Stimulated activated CD4-positive, alpha-beta T cell treated with anti-CD3 and anti-CD28 coated beads, Interleukin-1b, Interleukin-23, amount 100 ng/mL, for 24 hours (primary cell): ENCODE data around the gene TMEM209.
"Not testable (repeated sequence)": the region's sequence is repeated elsewhere in the genome, so short reads cannot be mapped to it uniquely, and the experiment has no call there.

Source experiments
- DNase-seq, 4 experiments: peaks; one replicate each; pipeline ENCODE4 v3.0.0-alpha.2; 2020; ENCODE audit warnings: low read depth in 4 of 4, low spot score in 1 of 4

Gene TMEM209

GRCh38 chr7:130218806-130219620 is 13.8 kb upstream of the TMEM209 start:
- no peak for DNase-seq

GRCh38 chr7:130216750-130217149 is 11.5 kb upstream of the TMEM209 start:
- DNase-seq = no peak

DNA sequence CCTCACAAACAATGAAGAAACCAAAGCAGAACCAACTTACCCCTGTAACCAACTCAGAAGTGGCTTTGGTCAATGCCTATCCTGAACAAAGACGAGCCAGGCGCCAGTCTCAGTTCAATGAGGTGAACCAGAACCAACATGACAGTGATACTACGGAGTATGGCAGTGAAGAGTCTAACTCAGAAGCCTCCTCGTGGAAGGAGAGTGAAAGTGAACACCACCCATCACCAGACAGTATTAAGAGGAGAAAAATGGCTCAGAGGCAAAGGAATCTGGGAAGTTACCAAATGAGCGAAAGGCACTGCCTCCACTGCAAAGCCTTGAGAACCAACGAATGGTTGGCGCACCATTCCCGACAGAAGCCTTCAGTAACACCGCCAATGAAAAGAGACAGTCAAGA is 10.8 kb upstream of the TMEM209 start:
- DNase-seq = no peak

DNA sequence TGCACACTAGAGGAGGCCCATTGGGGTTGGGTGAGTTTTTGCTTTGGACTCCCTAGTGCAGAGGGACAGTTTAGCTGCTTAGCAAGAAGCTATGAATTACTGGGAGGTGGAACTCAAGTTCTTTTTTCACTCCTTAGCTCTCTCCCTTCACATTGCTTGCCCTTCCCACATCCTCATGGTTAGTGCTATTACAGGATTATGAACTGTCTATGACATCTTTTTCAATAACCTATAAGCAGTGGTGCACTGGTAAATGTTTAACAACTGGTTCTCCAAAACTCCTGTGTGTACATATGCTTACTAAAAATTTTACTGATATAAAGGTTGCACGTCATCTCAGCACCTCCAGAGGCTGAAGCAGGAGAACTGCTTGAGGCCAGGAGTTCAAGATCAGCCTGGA is 8.6 kb upstream of the TMEM209 start:
- no peak for DNase-seq

- no peak for DNase-seq
Measured at GRCh38 chr7:130210181-130210935, 5.2 kb upstream of the TMEM209 start.

- no peak for DNase-seq
Measured at GRCh38 chr7:130208516-130208915, 3.3 kb upstream of the TMEM209 start.

DNA sequence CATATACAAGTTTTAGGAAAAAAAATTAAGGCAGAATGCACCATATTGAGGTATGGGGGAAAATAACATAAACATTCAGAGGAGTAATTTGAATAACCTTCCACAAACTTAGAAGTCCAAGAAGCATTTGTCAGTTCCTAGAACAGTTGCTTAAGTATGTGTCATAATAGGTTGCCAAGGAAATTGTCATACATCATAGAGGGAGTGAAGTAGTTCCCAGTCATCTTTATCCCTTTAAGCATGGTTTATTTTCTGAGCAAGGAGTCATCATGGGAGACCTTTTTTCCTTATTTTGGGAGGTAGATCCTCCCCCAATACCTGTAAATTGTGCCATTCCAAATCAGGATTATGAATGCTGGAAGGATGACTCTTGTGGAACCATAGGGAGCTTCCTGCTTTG is 2.4 kb upstream of the TMEM209 start, which contains the start of gene SSMEM1:
Gene SSMEM1 (plus strand): TSS at position 219 of the 400 bp plus-strand sequence. CDS start 51 bp downstream, at position 270.
- no peak for DNase-seq

DNA sequence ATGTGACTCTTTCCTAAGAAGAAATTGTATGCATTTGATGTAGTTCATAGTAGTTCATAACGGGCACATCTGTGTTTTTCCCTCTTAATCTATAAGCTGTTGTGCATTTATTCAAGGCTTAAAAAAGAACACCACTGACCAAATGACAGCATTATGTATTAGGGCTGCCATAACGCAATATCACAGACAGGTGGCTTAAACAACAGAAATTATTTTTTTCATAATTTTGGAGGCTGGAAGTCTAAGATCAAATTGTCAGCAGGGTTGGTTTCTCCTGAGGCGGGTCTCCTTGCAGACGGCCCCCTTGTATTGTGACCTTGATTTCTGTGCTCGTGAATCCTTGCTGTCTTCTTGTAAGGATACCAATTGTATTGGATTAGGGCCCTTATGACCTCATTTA is 1.8 kb upstream of the TMEM209 start:
- DNase-seq = no peak

GRCh38 chr7:130201796-130202195 is 3.4 kb downstream of the TMEM209 start:
- no peak for DNase-seq

GRCh38 chr7:130197094-130197493 is 8.1 kb downstream of the TMEM209 start:
- no peak for DNase-seq

DNA sequence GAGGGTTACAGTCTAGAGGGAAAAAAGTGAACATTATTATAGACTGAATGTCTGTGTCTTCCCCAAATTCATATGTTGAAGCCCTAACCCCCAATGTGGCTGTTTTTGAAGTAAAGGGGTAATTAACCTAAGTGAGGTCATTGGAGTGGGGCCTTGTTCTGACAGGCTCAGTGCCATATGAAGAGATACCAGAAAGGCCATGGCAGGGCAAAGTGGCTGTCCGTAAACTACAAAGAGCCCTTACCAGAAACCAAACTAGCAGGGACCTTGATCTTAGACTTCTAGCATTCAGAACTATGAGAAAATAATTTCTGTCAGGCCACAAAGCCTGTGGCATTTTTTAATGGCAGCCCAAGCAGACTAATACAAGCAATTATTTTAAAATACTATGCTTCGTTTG is 8.7 kb downstream of the TMEM209 start:
- DNase-seq = no peak

- DNase-seq = no peak
Measured at GRCh38 chr7:130195396-130195795, 9.8 kb downstream of the TMEM209 start.

GRCh38 chr7:130191791-130192190 is 13.4 kb downstream of the TMEM209 start:
- DNase-seq = no peak

- DNase-seq = no peak
Measured at GRCh38 chr7:130189343-130189742, 15.9 kb downstream of the TMEM209 start.

- DNase-seq = no peak
Measured at GRCh38 chr7:130187360-130187759, 17.8 kb downstream of the TMEM209 start.

- DNase-seq = not testable (repeated sequence)
Measured at GRCh38 chr7:130184349-130184748, 20.9 kb downstream of the TMEM209 start.

GRCh38 chr7:130182990-130183389 is 22.2 kb downstream of the TMEM209 start:
- no peak for DNase-seq

DNA sequence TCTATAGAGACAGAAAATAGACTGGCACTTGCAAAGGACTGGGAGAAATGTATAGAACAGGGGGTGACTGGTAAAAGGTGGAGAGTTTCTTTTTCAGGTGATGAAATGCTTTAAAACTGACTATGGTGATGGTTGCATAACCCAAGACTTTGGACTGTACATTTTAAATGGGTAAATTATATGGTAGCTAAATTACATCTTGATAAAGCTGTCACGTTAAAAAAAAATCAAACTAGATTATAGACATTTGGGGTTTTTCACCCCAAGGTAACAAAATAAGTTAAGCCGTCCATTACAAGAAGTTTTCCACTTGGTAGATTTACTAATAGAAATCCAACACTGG is 24.0 kb downstream of the TMEM209 start:
- no peak for DNase-seq

- DNase-seq = peak in 2 of 4 experiments; percentile 24 to 37
Measured at GRCh38 chr7:130180571-130181262, 24.5 kb downstream of the TMEM209 start.

GRCh38 chr7:130179631-130180030 is 25.6 kb downstream of the TMEM209 start:
- no peak for DNase-seq

- no peak for DNase-seq
Measured at GRCh38 chr7:130178251-130178650, 27.0 kb downstream of the TMEM209 start.
